ENCODE measurements around the gene PATJ. TPM values are rescaled to one million over a fixed set of nuclear protein-coding genes. Genes with fewer than 3 reads are reported as not detected.

PATJ gene
- total RNA-seq, 4 donors from 2014 or later = 25.7 to 37.4 (median 31.8) TPM

DNA sequence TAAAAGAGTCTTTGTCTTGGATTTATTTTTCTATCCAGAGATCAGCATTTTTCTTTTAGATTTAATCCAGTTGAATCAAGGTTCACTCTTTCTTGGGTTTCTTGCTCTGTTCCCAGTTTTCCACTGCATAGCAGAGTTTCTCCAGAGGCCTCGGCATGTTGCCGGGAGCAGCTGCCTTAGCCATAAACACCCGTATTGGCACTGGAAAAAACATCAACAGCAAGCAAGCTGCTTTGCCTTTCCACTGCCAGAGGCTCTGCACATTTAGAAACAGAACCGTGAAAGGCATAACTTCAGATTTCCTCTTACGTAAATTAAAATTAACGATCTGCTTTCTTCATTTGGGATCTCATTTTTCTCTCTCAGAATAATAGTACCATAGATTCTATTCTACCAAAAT lies 270.6 kb downstream of the PATJ start:
- DNase-seq (ENCODE audit: extremely low spot score) = no peak
- no peak for TF ChIP-seq EP300 (IDR thresholded peaks at IDR 0.05)
- TF ChIP-seq POLR2AphosphoS5 (IDR thresholded peaks at IDR 0.05) = no peak
- TF ChIP-seq, protein P1, sequence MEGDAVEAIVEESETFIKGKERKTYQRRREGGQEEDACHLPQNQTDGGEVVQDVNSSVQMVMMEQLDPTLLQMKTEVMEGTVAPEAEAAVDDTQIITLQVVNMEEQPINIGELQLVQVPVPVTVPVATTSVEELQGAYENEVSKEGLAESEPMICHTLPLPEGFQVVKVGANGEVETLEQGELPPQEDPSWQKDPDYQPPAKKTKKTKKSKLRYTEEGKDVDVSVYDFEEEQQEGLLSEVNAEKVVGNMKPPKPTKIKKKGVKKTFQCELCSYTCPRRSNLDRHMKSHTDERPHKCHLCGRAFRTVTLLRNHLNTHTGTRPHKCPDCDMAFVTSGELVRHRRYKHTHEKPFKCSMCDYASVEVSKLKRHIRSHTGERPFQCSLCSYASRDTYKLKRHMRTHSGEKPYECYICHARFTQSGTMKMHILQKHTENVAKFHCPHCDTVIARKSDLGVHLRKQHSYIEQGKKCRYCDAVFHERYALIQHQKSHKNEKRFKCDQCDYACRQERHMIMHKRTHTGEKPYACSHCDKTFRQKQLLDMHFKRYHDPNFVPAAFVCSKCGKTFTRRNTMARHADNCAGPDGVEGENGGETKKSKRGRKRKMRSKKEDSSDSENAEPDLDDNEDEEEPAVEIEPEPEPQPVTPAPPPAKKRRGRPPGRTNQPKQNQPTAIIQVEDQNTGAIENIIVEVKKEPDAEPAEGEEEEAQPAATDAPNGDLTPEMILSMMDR (IDR thresholded peaks at IDR 0.05) = no peak
- TF ChIP-seq POLR2A (IDR thresholded peaks at IDR 0.05; ENCODE audit: low read depth) = no peak
- Histone ChIP-seq H3K36me3 (no peaks in the 10 kb centered on the region), H3K4me1 (peaks cover 0 to 5% (median 0%) of the 10 kb centered on the region in 4 donors), H3K4me3 (no peak overlapping the region), H3K27ac (replicated peaks in 1 of 4) (no peak overlapping the region), H3K9me3 (no peaks in the 10 kb centered on the region), H3K27me3 (no peaks in the 10 kb centered on the region)
- intact Hi-C loops (cut with DNase I) = no loop called here
- 86% methylated on average over 6 of the region's 6 CpGs for WGBS

DNA sequence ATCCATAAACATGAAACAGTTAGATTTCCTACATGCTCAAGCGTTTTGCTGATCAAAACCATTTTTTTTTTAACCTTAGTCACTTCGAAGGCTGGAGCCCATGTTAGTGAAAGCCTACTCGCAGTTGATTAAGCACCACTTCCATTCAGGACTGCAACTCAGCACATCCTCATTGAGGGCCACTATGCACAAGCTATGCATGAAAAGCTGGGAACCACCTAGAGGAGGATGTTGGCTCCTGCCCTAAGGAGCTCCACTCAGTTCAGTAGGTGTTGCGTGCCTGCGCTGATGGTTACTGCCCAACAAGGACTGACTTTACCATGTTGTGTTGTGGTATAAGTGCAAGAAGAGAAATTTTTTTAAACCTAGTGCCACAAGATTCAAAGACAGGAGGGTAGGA lies 271.0 kb downstream of the PATJ start:
- intact Hi-C loops (cut with DNase I) = no loop called here

DNA sequence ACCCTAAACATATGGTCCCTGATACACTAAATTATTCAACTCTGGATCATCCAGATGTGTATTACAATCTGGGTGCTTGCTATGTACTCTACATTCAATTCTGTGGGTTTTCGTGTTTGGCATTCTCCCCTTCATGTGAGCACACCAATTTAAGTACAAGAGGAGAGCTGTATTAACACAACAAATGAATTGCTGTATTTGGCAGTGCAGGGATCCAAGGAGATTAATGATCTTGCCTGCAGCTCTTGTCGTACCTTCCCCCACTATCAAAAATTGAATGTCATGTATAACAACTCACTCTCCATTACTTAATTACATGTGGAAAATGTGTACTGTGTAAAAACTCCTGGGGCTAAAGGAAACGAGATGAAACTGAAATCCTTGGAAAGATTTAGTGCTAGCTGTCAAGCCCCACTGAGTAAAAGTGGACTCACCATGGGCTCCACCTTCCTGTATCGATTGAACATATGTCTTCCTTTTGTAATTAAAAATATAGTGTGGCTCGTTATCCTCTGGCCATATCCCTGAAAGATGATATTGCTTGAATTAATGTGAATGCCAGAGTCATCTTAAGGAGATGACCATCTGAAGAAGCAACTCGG lies 280.2 kb downstream of the PATJ start:
- H3K4me1 ChIP-seq = no peaks in the 10 kb centered on the region
- WGBS = 79% methylated on average over 6 of the region's 6 CpGs
- intact Hi-C loops (cut with DNase I) = no loop called here
- no peaks in the 10 kb centered on the region for H3K27me3 ChIP-seq
- H3K36me3 ChIP-seq = peaks cover 0 to 6% (median 0%) of the 10 kb centered on the region in 4 donors
- no peak overlapping the region for H3K27ac ChIP-seq (replicated peaks in 1 of 4)
- H3K4me3 ChIP-seq = no peak overlapping the region
- H3K9me3 ChIP-seq = no peaks in the 10 kb centered on the region
- DNase-seq (ENCODE audit: extremely low spot score) = no peak
- TF ChIP-seq, protein P1 (IDR thresholded peaks at IDR 0.05) = no peak
- no peak for TF ChIP-seq POLR2AphosphoS5 (IDR thresholded peaks at IDR 0.05)
- no peak for TF ChIP-seq EP300 (IDR thresholded peaks at IDR 0.05)
- TF ChIP-seq POLR2A (IDR thresholded peaks at IDR 0.05; ENCODE audit: low read depth) = no peak

More for the DNA sequence above, 271.0 kb downstream of the PATJ start:
- no peak overlapping the region for H3K27ac ChIP-seq (replicated peaks in 1 of 4)
- no peaks in the 10 kb centered on the region for H3K9me3 ChIP-seq
- WGBS = 94% methylated on average over 5 of the region's 5 CpGs
- peaks cover 0 to 5% (median 0%) of the 10 kb centered on the region in 4 donors for H3K4me1 ChIP-seq
- H3K27me3 ChIP-seq = no peaks in the 10 kb centered on the region
- no peak for DNase-seq (ENCODE audit: extremely low spot score)
- TF ChIP-seq POLR2A (IDR thresholded peaks at IDR 0.05; ENCODE audit: low read depth) (no peak), POLR2AphosphoS5 (IDR thresholded peaks at IDR 0.05) (no peak), EP300 (IDR thresholded peaks at IDR 0.05) (no peak)
- TF ChIP-seq, protein P1 (IDR thresholded peaks at IDR 0.05) = no peak
- no peak overlapping the region for H3K4me3 ChIP-seq
- no peaks in the 10 kb centered on the region for H3K36me3 ChIP-seq

DNA sequence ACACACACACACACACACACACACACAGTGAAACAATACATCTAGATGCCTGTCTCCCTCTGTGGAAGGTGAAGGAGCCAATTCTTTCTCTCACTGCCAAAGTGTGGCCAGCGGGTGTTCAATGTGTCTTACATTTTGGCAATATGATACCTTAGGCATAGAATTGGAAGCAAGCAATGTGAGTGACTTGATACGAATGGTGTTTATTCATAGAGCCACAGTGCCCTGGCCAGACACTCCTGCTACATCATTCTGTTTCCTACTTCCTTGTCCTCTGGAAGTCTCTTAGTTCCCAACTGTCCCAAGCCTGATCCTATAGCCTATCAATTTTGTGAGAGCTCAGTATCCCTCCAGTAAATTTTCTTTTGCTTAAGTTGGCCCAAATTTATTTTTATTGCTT lies 282.4 kb downstream of the PATJ start:
- H3K4me3 ChIP-seq = no peak overlapping the region
- TF ChIP-seq, protein P1 (IDR thresholded peaks at IDR 0.05) = no peak
- no peak for TF ChIP-seq POLR2A (IDR thresholded peaks at IDR 0.05; ENCODE audit: low read depth)
- no peak for TF ChIP-seq EP300 (IDR thresholded peaks at IDR 0.05)
- TF ChIP-seq POLR2AphosphoS5 (IDR thresholded peaks at IDR 0.05) = no peak
- no peak for DNase-seq (ENCODE audit: extremely low spot score)
- intact Hi-C loops (cut with DNase I) = no loop called here
- peaks cover 0 to 5% (median 0%) of the 10 kb centered on the region in 4 donors for H3K9me3 ChIP-seq
- 88% methylated on average over 2 of the region's 2 CpGs for WGBS
- no peak overlapping the region for H3K27ac ChIP-seq (replicated peaks in 1 of 4)
- no peaks in the 10 kb centered on the region for H3K4me1 ChIP-seq
- no peaks in the 10 kb centered on the region for H3K36me3 ChIP-seq
- no peaks in the 10 kb centered on the region for H3K27me3 ChIP-seq

DNA sequence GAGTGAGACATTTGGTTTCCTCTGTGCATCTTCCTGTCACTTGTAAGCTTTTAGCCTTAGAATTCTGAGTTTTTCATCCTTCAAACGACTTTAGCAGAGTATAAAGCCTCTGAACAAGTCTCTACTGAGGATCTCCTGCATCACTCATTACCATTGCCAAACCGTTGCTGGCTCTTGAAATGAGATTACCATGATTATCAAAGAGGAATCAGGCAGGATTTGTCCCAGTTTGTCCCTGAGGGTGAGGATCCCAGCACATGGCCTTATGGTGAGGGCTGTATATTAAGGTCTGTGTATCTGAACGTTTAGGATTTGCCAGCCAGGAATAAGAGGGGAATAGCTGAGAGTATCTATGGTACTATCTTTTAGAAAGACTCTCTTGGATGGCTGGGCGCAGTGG lies 282.9 kb downstream of the PATJ start:
- H3K27ac ChIP-seq (replicated peaks in 1 of 4) = no peak overlapping the region

More for the DNA sequence above, 282.9 kb downstream of the PATJ start:
- Histone ChIP-seq H3K9me3 (peaks cover 0 to 5% (median 0%) of the 10 kb centered on the region in 4 donors), H3K4me1 (no peaks in the 10 kb centered on the region), H3K4me3 (no peak overlapping the region), H3K27me3 (no peaks in the 10 kb centered on the region), H3K36me3 (no peaks in the 10 kb centered on the region)
- no peak for TF ChIP-seq POLR2A (IDR thresholded peaks at IDR 0.05; ENCODE audit: low read depth)
- TF ChIP-seq, protein P1 (IDR thresholded peaks at IDR 0.05) = no peak
- no peak for TF ChIP-seq POLR2AphosphoS5 (IDR thresholded peaks at IDR 0.05)
- WGBS = 76% methylated on average over 4 of the region's 4 CpGs
- intact Hi-C loops (cut with DNase I) = no loop called here
- no peak for DNase-seq (ENCODE audit: extremely low spot score)

Data from esophagus muscularis mucosa (tissue), 4 donors.